Measurements from ENCODE around the gene TRIM47.

GRCh38 chr17:75843577-75844529 lies 34.5 kb downstream of the TRIM47 start, which contains the start of gene UNC13D:
- TF ChIP-seq CTCF (IDR thresholded peaks at IDR 0.05; ENCODE audit: insufficient read depth, low read length, poor library complexity, severe bottlenecking) (no peak), EZH2phosphoT487 (conservative IDR thresholded peaks at IDR 0.05; ENCODE audit: low read length) (no peak)

Measured in SU-DHL-6 (cell line).